Peyer's patch (tissue), 4 donors: Measurements from ENCODE around the gene RCOR2. TPM values are rescaled to one million over a fixed set of nuclear protein-coding genes. Genes with fewer than 3 reads are reported as not detected.

Source experiments
- DNase-seq, 3 donors: peaks; one replicate each; pipeline ENCODE4 v3.0.0-alpha.2; 2017 to 2019
- H3K27ac ChIP-seq, 4 donors: fragments of 200-600 bp; sonication (generic); one replicate each; pipeline ENCODE4 v1.5.1; 2016 to 2019
- H3K27me3 ChIP-seq, 2 donors: fragments of 200-600 bp; sonication (generic); one replicate each; pipeline ENCODE4 v1.5.1; 2019
- H3K36me3 ChIP-seq, 3 donors: fragments of 200-600 bp; sonication (generic); one replicate each; pipeline ENCODE4 v1.5.1; 2016 to 2019
- H3K4me1 ChIP-seq, 4 donors: fragments of 200-600 bp; sonication (generic); one replicate each; pipeline ENCODE4 v1.5.1; 2016 to 2019
- H3K4me3 ChIP-seq, 4 donors: fragments of 200-600 bp; sonication (generic); 1 replicate in 3 of 4; 2 replicates in 1 of 4; pipeline ENCODE4 v1.5.1; 2016 to 2019; ENCODE audit warnings: mild to moderate bottlenecking in 1 of 4
- H3K9me3 ChIP-seq, 4 donors: fragments of 200-600 bp; sonication (generic); one replicate each; pipeline ENCODE4 v1.5.1; 2016 to 2019; ENCODE audit warnings: mild to moderate bottlenecking in 1 of 4
- CTCF ChIP-seq, 6 experiments: fragments of 450-650 bp in 4 of 6; fragments of 200-600 bp in 2 of 6; sonication (generic) in 1 of 6; IDR thresholded peaks; one replicate each; pipeline ENCODE4 v1.5.1; 2017 to 2019; ENCODE audit warnings: antibody characterized with exemption in 6 of 6, mild to moderate bottlenecking in 3 of 6, moderate library complexity in 1 of 6
- POLR2A ChIP-seq, 2 donors: fragments of 450-650 bp; IDR thresholded peaks; one replicate each; pipeline ENCODE4 v1.5.1; 2017; ENCODE audit warnings: antibody characterized with exemption in 2 of 2, mild to moderate bottlenecking in 2 of 2, moderate library complexity in 2 of 2
- total RNA-seq, 4 donors: library from RNA; depleted of rRNA; stranded (reverse); fragments of >200 nt; gene quantifications; one replicate each; pipeline ENCODE4 v1.1.0, GENCODE V29; 2016

Gene RCOR2
- total RNA-seq, 4 donors from 2014 or later, result 0.57 to 0.67 TPM; not detected in 2

GRCh38 chr11:63908631-63909401 is 8.1 kb downstream of the RCOR2 start:
- TF ChIP-seq CTCF (IDR thresholded peaks at IDR 0.05) (no peak), POLR2A (IDR thresholded peaks at IDR 0.05) (no peak)
- Histone ChIP-seq H3K27me3 (no peaks in the 10 kb centered on the region), H3K27ac (no peak overlapping the region)

GRCh38 chr11:63907808-63908530 is 9.0 kb downstream of the RCOR2 start:
- DNase-seq, result no peak
- H3K36me3 ChIP-seq, result peaks cover 0 to 75% (median 2%) of the 10 kb centered on the region in 3 donors
- H3K27ac ChIP-seq, result no peak overlapping the region

More at GRCh38 chr11:63908631-63909401, 8.1 kb downstream of the RCOR2 start:
- Histone ChIP-seq H3K36me3 (peaks cover 0 to 66% (median 2%) of the 10 kb centered on the region in 3 donors), H3K9me3 (no peaks in the 10 kb centered on the region), H3K4me3 (no peak overlapping the region), H3K4me1 (no peaks in the 10 kb centered on the region)
- DNase-seq, result no peak

GRCh38 chr11:63907063-63907462 is 9.9 kb downstream of the RCOR2 start:
- H3K9me3 ChIP-seq, result no peaks in the 10 kb centered on the region
- no peak overlapping the region for H3K27ac ChIP-seq
- TF ChIP-seq CTCF (IDR thresholded peaks at IDR 0.05) (no peak), POLR2A (IDR thresholded peaks at IDR 0.05) (no peak)
- H3K36me3 ChIP-seq, result peaks cover 0 to 84% (median 2%) of the 10 kb centered on the region in 3 donors
- H3K4me1 ChIP-seq, result no peaks in the 10 kb centered on the region
- DNase-seq, result no peak
- no peaks in the 10 kb centered on the region for H3K27me3 ChIP-seq
- no peak overlapping the region for H3K4me3 ChIP-seq

More at GRCh38 chr11:63907808-63908530, 9.0 kb downstream of the RCOR2 start:
- H3K27me3 ChIP-seq, result no peaks in the 10 kb centered on the region
- no peaks in the 10 kb centered on the region for H3K4me1 ChIP-seq
- TF ChIP-seq POLR2A (IDR thresholded peaks at IDR 0.05) (no peak), CTCF (IDR thresholded peaks at IDR 0.05) (no peak)
- no peak overlapping the region for H3K4me3 ChIP-seq
- no peaks in the 10 kb centered on the region for H3K9me3 ChIP-seq

GRCh38 chr11:63906585-63906984 is 10.4 kb downstream of the RCOR2 start:
- peak in 4 of 6 experiments; percentile 11 to 42 (median 16) for TF ChIP-seq CTCF (IDR thresholded peaks at IDR 0.05)
- no peak for TF ChIP-seq POLR2A (IDR thresholded peaks at IDR 0.05)
- Histone ChIP-seq H3K9me3 (no peaks in the 10 kb centered on the region), H3K36me3 (peaks cover 0 to 89% (median 2%) of the 10 kb centered on the region in 3 donors), H3K27ac (no peak overlapping the region), H3K27me3 (no peaks in the 10 kb centered on the region), H3K4me1 (no peaks in the 10 kb centered on the region), H3K4me3 (no peak overlapping the region)
- DNase-seq, result peak in 2 of 3 donors; percentile 38 to 68

- Histone ChIP-seq H3K9me3 (no peaks in the 10 kb centered on the region), H3K27ac (no peak overlapping the region), H3K4me1 (no peaks in the 10 kb centered on the region), H3K4me3 (no peak overlapping the region), H3K27me3 (no peaks in the 10 kb centered on the region), H3K36me3 (peaks cover 0 to 91% (median 2%) of the 10 kb centered on the region in 3 donors)
- DNase-seq, result no peak
- TF ChIP-seq POLR2A (IDR thresholded peaks at IDR 0.05), result no peak
- TF ChIP-seq CTCF (IDR thresholded peaks at IDR 0.05), result no peak
Measured at GRCh38 chr11:63906087-63906486, 10.9 kb downstream of the RCOR2 start.
